NCI-H748 (cell line): Measurements from ENCODE around the gene ST6GALNAC4.

Experiments used
- DNase-seq: peaks from one replicate; lab custom pipeline; 2025; ENCODE audit not compliant: unreplicated experiment; lab: John Stamatoyannopoulos, UW

ST6GALNAC4 gene

DNA sequence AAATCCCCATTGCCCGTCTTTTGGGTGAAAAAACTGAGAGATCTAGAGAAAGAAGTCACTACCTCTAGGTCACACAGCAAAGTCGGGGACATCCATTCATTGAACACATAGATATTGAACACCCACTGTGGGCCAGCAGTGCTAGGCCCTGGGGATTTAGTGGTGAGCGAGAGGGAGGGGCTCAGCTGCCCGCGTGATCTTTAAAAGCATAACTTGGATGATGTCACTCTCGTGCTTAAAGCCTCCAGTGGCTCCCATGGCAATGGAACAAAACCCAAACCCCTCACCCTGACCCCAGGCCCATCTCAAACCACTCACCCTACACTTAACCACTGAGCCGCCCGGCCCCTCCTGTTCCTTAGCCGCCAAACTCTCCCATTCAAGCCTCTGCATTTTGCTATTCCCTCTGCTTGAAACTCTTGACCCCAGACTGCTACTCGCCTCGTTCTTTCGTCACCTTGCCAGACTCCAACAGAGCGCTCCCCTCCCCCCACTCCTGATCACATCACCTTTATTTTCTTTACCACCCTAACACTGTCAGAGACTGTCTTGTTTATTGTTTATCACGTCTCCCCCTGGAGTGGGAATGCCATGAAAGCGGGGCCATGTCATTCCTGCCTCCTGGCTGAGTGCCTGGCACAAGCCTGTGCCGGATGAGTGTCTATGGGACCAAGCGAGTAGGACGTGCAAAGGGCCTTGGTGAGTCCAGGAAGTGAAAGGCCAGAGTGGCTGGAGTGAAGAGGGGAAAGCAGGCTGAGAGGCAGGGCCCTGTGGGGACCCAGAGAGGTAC, 14.4 kb upstream of the ST6GALNAC4 start:
- peak; percentile 67 for DNase-seq

DNA sequence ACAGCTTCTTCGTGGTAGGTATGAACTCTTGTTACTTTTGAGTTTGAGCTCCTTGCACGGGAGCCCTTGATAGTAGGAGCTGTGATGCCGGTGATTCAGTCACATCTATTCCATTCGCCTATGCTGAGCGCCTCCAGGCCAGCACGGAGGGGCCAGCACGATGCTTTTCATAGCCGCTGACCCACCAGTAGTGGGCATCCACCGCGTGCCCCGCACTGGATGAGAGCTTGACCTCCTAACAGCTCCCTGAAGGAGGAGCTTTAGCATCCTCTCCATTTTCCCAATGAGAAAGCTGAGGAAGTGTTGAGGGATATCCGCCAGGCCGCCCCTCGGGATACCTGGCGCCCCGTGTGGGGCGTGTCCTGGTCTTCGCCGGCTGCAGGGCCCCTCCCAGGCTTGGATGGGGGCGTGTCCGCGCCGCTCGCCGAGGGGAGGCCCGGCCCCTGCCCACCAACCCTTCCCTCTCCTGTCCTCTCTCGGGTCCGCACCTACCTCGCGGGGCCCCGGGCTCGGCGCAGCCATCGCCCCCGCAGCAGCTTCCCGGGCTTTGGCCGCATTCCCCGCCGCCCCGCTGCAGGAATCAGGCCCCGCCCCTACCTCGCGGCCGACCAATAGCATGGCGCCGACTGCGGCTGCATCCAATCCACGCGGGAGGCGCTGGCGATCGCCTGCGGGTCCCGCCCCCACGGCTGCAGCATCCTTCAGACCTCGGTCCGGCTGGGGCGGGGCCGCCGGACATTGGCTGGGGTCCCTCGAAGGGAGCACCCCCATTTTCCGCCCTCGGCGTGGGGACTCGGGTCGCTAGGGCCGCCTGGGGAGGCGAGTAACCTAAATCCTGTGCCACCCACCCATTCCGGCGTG, 13.6 kb upstream of the ST6GALNAC4 start, which contains the start of gene PIP5KL1:
Gene PIP5KL1 (minus strand): TSS at position 547 of the 861 bp plus-strand sequence. CDS start 25 bp downstream, at position 522.
- DNase-seq = peak; percentile 92

DNA sequence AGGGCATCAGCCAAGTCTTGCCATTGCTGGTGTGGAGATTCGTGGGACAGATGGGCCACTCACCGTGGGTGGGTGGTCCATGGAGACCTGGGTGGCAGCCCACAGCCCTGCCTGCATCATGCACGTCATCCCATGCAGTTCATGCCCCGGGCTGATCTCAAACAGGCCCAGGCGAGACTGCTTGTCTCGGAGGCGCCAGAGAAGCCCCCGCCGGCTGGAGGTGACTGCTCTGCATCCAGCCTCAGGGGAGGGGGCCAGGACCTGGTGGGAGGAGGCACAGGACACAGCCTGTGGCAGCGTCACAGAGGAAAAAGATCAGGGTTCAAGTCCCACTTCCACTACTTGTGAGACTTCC, 12.8 kb upstream of the ST6GALNAC4 start:
- DNase-seq = no peak

DNA sequence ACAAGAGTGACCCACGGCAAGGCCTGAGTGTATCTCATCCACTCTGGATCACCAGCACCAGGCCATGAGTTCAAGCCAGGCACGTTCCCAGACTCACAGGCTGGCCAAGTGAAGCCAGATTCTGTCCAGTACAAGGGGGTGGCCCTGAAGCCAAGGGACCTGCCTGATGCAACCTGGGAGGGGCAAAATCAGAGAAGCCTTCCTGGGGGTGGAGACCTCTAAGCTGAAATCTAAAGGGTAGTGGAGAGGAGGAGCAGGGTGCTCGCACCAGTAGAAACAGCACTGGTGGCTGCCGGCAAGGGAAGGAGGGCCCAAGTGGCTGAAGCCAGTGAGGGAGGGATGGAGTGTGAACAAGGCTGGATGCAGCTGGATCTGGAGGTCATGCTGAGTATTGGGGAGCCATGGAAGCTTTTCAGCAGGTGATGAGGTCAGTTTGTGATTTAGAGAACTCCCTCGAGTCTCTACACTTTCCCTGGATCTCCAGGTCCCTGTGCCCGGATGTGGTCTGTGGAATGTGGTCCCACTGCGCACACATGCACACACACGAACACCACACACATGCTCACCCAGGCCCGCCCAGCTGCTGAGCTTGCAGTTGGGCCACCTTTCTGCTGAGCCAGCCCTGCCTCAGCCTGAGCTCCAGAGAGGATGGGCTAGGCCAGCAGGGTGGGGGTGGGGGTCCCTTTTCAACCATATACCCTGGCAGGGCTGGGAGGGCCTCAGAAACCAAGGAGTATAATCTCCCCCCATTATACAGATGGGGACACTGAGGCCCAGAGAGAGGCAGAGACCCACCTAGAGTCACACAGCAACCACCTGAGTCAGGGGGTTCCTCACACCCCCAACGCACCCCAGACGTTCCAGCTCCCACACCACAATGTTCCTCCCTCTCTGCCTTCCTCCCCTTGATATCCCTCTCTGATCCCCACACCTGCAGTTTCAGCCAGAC, 12.1 kb upstream of the ST6GALNAC4 start:
- DNase-seq = no peak

DNA sequence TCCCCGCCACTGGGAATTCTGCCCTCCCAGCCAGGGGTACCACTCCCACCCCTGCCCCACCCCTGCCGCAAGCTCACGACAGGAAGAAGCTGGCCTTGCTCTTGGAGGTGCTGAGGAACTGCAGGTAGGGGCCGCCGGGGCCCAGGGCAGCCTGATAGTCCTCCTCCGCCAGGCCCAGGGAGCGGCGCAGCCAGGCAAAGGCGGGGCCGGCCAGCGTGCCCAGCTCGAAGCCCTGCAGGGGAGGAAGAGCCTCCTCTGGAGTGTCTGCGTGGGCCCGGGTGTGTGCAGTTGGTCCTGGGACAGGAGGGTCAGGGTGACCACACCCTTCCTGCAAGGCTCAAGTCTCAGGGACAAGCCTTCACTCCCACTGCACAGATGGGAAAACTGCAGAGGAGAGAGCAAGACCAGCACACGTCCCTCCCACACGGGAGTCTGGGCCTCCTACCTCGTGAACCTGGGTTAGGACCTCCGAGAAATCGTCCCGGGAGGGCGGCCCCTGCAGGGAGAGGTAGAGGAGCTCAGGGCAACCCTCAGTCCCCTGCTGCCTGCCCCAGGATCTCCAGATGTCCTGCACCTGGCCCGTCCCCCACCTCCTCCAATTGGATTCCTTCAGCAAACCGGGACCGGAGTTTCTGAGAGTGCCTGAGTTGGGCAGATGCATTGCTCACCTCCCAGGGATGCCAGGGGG, 11.3 kb upstream of the ST6GALNAC4 start:
- DNase-seq = peak; percentile 75

DNA sequence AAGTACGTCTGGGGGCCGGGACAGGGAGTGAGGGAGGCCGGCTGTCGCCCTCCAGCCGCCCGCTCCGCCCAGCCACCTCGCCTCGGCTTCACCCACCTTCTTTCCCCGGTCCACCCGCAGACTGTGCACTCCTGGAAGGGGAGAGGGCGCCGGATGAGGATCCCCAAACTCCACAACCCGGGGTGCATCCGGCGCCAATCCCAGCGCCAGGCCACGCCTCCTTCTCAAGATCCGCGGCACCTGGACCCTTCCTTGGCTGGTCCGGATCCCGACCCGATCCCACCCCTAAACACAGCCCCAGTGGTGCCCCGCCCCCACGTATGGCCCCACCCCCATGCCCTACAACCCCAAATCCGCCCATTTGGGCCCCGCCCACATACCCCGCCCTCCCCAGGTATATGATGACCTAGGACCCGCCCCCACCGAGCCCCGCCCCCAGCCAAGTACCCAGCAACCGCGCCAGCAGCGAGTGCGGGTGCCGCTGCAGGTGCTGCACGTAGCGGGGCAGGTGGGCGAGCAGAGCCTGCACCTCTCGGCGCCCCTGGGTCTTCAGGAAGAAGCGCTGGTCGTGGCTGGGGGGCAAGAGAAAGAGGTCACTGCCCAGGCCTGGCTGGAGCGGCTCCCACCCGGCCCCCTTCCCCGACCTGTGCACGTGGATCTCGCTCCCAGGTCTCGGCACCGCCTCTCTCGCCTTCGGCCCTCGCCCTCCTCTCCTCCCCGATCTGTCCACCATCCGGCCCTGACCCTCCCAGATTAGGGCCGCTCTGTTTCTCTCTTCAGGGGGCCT, 10.6 kb upstream of the ST6GALNAC4 start:
- DNase-seq = peak; percentile 88

DNA sequence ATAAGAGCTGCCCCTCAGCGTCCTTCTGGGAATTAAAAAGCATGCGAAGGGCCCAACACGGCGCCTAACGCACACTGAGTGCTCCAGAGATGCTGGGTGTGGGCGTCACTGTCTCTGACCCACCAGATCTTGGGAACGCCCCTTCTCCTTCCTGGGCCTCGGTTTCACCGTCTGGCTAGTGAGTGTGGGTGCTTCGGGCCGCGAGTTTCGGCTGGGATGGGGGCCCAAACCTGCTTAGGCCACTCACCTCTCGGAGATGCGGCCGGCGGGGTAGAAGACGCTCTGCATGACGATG, 10.0 kb upstream of the ST6GALNAC4 start:
- DNase-seq = peak; percentile 67

DNA sequence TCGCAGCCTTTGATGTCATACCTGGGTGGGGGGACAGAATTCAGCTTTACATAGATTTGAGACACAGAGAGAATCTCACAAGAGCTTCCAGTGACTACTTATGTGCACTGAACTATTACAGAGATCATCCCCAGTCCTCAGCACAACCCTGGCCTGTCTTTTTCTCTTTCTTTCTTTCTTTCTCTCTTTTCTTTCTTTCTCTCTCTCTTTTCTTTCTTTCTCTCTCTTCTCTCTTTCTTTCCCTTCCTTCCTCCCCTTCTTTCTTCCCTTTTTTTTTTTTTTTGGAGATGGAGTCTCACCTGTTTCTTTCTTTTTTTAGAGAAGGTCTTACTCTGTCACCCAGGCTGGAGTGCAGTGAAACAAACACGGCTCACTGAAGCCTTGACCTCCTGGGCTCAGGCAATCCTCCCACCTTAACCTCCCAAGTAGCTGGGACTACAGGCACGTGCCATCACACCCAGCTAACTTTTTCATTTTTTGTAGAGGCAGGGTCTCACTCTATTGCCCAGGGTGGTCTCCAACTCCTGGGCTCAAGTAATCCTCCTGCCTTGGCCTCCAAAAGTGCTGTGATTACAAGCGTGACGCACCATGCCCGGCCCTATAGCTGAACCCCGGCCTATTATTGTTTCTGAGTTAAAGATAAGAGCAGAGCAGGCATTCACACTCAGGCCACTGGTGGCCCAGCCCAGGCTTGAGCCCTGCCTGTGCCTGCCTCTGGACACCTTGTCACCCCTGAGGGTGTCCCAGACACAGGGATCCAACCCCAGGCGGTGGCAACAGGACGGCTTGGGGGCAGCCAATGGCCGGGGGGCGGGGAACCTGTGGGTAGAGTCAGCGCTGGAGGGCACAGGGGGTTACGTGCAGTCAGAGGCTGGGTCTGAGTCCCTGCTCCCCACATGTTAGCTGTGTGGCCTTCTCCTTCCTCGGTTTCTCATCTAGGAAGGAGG, 9.4 kb upstream of the ST6GALNAC4 start:
- no peak for DNase-seq

DNA sequence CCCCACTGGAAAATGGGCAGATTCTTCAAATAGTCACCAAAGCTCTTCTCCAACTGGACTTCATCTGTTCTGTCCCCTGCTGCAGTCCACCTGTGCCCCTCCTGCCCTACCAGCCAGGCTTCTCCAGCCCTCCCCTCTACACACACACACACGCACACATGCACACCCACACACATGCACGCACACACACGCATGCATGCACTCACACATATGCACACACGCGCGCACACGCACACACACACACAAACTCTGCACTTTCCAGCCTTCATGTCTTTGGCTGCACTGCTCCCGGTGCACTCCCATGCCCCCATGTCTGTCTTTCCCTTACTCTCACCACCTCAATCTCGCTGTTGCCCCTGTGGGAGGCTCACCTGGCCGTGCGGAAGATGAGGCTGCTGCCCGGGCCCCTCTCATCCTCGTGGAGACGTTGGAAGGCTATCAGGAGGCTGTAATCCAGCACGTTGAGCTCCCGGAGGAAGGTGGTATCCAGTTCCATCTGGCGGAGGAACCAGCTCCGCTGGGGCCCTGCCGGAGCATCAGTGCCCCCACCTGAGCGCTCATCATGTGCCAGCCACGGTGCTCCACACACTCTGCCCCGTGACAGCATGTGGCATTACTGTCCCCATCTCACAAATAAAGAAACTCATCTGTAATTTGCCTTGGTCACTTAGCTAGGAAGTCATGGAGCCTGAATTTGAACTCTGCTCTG, 8.0 kb upstream of the ST6GALNAC4 start:
- no peak for DNase-seq

DNA sequence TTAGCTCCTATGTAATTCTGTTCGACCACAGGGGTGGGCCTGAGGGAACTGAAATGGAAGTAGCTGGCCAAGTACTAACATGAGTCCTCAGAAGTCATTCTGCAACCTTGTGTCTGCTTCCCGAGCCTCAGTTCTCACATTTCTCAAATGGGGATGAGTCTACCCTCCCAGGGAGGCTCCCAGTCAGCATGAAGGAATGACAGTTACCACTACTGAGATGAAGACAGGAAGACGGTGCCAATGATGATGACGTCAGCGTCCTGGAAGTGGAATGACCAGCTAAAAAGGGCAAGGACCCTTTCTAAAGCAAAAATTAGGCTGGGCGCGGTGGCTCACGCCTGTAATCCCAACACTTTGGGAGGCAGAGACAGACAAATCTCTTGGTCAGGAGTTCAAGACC, 6.9 kb upstream of the ST6GALNAC4 start:
- no peak for DNase-seq

DNA sequence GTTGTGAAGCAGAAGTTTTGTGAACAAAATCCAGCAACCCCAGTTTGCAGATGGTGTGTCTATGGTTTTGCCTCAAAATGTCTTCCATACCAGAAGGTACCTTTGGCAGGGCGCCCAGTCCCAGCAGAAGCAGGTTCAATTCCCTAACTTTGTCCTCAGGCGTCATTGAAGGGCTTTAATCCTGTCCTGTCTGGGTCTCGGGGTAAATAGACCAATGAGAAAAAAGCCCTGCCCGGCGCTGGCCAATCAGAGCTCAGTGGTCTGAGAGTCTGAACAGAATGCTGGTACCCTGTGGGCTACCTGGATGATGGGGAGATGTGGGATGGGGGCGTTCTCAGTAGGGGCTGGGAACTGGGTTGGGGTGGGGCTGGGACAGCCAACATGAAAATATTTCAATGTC, 6.2 kb upstream of the ST6GALNAC4 start:
- DNase-seq = no peak

DNA sequence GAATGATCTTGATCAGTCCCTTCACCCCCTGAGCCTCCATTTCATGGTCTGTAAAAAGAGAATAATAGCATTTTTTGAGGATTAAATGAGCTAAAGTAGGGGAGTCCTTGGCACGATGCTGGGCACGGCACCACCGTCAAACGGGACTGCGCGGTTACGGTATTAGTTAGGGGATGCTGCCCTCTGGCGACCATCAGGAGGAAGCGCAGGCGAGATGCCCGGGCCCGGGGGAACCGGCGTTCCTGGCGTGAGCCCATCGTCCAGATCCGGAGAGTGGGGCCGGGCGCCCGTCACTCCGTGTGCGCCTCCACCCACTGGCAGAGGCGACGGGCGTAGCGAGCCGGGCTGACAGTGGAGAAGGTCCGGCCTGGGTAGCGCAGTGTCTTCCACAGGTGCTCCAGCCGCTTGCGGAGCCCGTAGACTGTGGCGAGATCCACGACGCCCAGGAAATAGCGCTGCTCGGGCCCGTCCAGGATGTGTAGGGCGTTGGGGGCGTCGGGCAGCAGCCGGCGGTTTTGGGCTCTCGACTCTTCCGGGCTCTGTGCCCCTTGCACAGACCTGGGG, 4.8 kb upstream of the ST6GALNAC4 start:
- DNase-seq = peak; percentile 48

DNA sequence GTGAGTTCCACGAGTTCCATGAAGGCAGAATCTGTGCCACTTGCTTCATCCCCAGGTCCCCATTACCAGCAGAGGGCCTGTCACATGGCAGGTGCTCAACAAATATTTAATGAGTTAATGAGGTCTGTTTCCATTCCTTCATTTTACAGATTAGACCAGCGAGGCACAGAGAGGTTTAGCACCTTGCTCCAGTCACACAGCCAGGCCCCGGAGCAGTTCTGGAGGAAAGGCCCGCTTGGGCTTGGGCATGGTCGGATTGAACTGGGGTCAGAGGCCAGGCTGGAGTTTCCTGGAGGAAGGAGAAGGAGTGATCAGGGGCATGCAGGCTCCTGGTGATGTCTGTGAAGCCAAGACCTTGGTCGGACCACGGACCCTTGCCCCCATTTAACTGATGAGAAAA, 4.0 kb upstream of the ST6GALNAC4 start:
- DNase-seq = no peak

DNA sequence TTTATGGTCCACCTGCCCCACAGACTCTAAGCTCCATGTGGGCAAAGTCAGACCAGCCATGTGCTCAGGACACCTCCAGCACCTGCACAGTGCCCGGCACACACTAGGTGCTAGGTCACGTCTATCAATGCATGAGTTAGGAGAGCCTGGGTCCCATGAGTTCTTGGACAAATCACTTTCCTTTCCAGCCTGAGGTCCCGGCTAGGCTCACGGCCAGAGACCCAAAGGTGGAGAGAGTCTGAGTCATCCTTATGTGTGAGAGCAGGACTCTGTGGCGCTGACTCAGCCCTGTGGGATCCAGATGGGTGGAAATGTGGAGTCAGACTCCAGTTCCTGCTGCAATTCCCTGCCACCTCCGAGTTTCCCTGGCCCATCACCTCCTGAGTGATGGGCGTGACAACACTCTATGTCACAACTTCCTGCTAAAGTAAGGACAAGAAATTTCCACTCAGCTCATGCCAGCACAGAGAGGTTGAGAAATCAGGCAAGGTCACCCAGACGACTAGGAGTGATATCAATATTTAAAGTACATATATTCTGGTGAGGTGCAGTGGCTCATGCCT, 2.5 kb upstream of the ST6GALNAC4 start:
- no peak for DNase-seq

DNA sequence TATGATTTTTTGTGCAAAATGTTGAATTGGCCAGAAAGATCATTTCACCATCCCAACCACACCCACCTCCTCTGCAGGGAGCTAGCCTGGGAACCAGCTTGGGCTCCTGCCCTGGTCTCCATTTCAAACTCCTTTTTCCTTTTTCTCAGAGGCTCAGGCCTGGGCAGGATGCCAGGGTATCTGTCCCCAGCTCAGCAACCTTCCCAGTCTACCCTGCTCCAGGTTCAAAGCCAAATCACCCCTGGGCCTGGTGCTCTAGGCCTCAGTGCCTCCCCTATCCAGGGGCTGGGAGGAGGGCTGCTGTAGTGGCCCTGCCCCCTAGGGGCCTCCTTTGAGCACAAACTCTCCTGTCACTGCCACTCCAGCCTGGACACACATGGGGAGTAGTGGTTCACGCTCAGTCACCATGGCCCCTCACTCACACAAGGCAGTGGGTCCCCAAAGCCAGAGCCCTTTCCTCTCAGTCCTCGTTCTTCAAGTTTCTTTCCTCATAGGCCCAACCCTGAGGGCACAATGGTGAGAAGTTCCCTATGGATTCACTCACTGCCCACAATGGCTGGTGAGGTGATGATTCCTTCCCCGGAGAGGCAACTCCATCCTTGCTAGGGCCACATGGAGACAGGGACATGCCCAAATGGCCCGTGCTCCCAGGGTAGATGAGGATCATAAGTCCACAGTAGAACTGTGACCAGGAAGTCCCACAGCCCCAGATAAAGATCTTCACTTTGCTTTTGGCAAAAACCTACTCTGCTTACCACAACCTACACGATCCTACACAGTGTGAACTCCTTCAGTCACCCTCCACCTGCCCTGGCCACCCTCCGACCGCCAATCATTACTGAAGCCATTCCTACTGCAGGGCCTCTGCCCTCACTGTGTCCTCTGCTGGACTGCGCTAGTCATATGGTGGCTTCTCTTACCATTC, 1.6 kb upstream of the ST6GALNAC4 start:
- DNase-seq = no peak

DNA sequence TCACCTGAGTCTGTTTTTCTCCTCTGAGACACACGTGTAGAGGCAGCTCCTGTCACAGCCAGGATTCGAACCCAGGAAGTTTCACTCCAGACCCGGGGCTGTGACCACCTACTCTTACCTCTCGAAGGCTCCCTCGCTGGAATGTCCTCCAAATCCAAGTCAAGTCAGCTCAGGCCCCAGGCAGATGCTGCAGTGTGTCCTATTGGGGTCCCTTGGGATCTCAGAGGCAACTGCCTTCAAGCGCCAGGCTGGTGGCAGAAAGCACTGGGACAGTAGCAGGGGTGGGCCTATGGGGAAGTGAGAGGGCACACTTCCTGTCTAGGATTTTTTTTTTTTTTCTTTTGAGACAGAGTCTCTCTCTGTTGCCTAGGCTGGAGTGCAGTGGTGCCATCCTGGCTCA, 762 bp upstream of the ST6GALNAC4 start:
- DNase-seq = no peak
